Measurements from ENCODE around the gene PHLDB2.
A peak's percentile ranks its signal among the peaks of the same experiment; 100 is the strongest.

Gene PHLDB2

DNA sequence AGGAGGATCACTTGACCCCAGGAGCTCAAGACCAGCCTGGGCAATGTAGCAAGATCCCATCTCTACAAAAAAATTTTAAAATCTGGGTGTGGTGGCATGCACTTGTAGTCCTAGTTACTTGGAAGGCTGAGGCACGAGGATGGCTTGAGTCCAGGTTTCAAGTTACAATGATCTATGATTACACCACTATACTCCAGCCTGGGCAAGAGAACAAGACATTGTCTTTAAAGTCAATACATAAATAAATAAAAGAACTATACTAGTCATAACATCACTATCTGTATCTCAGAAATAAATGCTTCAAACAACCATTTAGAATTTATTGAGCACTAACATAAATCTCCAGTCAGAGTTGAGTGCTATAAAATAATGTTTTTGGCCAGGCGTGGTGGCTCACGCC lies 8.5 kb upstream of the PHLDB2 start:
- no peak overlapping the region for H3K4me3 ChIP-seq (ENCODE audit: low read depth, low read length)

DNA sequence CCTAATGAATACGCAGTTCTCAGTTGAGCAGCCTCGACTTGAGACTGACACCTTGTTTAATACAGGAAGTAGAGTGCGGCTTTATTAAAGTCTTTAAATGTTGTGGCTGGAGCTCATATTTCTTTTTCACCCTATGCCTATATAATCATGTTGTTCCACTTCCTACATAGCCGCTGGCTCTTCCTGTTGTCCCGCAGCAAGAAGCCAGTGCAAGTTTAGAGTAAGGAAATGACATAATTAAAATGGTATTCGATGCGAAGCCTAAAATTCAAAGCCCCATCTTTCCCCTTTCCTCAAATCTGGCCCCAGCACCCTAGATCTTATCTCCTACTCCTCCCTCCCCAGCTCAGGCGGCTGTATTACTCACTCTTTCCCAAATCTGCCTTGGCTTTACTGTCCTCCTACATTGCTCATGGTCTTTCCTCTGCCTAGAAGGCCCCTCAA lies 7.5 kb upstream of the PHLDB2 start:
- no peak overlapping the region for H3K4me3 ChIP-seq (ENCODE audit: low read depth, low read length)

GRCh38 chr3:111852540-111852939 lies 6.5 kb upstream of the PHLDB2 start:
- H3K4me3 ChIP-seq (ENCODE audit: low read depth, low read length), result no peak overlapping the region

- no peak overlapping the region for H3K4me3 ChIP-seq (ENCODE audit: low read depth, low read length)
Measured at GRCh38 chr3:111853068-111853467, 6.0 kb upstream of the PHLDB2 start.

- H3K4me3 ChIP-seq (ENCODE audit: low read depth, low read length), result no peak overlapping the region
Measured at GRCh38 chr3:111854990-111855389, 4.1 kb upstream of the PHLDB2 start.

DNA sequence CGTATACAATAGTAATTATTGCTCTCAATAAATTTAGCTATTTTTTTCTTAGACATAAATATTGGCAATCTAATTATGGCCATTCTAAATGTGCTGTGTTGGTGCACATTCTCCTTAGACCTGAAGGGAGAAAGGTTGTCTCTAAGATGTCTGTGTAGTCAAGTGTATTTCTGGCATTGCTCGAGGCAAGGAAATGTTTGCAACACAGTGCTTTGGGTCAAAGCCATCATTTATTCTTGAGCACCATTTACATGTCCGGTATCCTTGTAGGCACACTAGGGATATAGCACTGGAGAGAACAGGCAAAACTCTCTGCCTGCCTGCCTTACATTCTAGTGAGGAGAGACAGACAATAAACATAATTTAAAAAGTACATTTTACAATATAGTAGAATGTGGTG lies 2.6 kb upstream of the PHLDB2 start:
- no peak overlapping the region for H3K4me3 ChIP-seq (ENCODE audit: low read depth, low read length)

- H3K4me3 ChIP-seq (ENCODE audit: low read depth, low read length), result no peak overlapping the region
Measured at GRCh38 chr3:111857474-111857873, 1.6 kb upstream of the PHLDB2 start.

DNA sequence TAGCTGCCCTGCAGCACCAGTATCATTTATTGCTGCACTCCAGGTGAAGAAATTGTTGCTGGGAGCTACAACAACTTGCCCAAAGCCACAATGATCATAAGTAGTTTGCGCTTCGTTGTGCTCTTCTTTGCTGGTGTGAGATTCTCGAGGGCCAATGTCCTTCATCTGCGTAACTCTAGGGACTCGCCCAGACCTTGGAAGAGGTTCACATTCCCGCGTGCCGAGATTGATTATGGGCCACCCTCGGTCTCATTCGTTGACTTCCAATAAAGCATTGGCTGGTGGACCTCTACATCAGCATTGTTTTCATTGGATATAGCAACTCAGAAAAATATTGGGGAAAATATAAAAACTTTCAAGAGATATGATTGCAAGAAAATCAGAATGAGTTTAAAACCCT lies 423 bp upstream of the PHLDB2 start:
- H3K4me3 ChIP-seq (ENCODE audit: low read depth, low read length), result peak overlapping the region; percentile 65

DNA sequence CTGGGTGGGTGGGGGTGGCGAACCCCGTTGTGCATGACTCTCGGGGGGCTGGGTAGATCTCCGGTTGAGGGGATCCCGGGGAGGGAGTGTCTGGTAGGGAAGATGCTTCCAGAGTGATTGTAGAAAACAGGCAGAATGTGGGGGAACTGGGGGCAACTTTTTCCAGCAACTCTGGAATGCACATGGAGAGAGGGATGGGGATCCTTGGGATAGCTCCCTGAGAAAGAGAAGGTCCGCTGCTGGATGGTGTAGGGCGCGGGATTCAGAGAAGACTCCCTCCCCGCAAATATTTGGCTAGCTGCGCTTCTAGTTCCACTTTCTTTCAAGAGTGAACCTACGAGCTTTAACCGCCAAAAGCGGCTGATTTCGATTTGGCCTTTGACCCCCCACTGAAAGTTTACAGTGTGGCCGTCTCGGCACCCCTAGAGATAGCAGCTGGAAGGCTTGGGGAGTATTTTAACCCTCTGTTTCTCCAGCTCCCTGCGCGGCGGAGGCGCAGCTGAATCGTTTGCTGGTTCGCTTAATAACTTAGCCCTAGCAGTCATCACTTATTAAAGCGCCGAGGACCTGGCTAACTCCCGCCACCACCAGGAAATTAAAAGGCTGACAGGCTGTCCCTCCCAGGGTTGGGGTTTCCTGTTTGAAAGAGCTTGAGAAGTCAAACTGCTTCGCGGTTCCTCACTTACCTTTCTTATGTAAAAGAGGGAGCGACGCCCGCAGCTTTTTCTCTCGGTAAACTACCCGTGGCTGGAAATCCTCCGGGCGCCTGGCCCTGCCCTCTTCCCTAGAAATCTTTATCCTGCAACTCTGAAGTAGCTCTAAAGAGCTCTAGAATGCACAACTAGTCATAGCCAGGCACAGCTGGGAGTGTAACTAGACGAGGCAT lies 1.2 kb downstream of the PHLDB2 start:
- peak overlapping the region; percentile 65 for H3K4me3 ChIP-seq (ENCODE audit: low read depth, low read length)

DNA sequence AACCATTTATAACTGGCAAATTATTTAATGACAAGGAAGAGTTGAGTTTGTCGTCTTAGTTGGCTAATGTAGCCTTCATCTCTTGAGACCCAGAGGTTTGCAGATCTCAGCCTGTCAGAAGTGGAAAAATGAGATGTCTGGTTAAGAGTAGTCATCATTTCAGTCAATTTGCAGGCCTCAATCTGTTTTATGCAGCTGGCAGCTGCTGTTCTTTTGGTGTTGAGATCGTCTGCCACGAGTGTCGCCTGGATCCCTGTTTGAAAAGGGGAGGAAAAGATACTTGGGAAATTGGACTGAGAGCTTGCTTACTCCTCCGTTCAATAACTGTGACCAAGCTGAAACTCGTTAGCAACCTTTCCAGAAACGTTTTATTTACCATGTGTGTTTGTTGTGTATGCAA lies 2.3 kb downstream of the PHLDB2 start:
- H3K4me3 ChIP-seq (ENCODE audit: low read depth, low read length), result no peak overlapping the region

GRCh38 chr3:111862415-111862814 lies 3.4 kb downstream of the PHLDB2 start:
- no peak overlapping the region for H3K4me3 ChIP-seq (ENCODE audit: low read depth, low read length)

DNA sequence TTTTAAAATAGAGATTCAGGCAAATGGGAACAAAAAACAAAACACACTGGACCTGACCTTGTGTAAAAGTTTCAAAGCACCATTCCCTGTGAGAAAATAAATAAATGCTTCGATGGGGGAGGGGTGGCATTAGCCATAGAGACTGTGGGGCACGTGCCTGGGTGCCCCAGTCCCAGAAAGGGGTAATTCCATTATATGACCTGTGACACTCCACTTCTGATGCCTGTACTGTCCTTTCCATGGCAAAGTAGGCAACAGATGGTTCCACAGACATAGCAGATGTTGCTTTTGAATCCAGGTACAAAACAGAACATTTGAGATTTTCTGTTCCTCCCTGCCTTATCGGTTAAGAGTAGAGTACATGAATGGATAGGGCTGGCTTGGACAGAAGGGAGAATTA lies 3.9 kb downstream of the PHLDB2 start:
- no peak overlapping the region for H3K4me3 ChIP-seq (ENCODE audit: low read depth, low read length)

GRCh38 chr3:111863942-111864694 lies 5.1 kb downstream of the PHLDB2 start:
- no peak overlapping the region for H3K4me3 ChIP-seq (ENCODE audit: low read depth, low read length)

- no peak overlapping the region for H3K4me3 ChIP-seq (ENCODE audit: low read depth, low read length)
Measured at GRCh38 chr3:111864821-111865656, 6.0 kb downstream of the PHLDB2 start.

DNA sequence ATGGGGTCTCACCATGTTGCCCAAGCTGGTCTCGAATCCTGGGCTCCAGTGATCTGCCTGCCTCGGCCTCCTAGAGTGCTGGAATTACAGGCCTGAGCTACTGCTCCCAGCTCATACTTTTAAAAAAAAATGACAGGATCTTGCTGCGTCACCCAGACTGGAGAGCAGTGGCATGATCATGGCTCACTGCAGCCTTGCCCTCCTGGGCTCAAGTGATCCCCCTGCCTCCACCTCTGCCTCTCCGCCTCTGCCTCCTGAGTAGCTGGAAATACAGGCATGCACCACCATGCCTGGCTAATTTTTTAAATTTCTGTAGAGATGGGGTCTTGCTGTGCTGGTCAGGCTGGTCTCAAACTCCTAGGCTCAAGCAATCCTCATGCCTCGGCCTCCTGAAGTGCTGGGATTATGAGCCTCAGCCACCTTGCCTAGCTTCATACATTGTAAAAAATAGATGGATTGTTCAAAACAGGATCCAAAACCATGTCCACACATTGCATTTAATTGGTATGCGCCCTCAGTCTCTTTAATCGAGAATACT lies 8.9 kb downstream of the PHLDB2 start:
- no peak overlapping the region for H3K4me3 ChIP-seq (ENCODE audit: low read depth, low read length)

- H3K4me3 ChIP-seq (ENCODE audit: low read depth, low read length), result no peak overlapping the region
Measured at GRCh38 chr3:111870620-111871019, 11.6 kb downstream of the PHLDB2 start.

DNA sequence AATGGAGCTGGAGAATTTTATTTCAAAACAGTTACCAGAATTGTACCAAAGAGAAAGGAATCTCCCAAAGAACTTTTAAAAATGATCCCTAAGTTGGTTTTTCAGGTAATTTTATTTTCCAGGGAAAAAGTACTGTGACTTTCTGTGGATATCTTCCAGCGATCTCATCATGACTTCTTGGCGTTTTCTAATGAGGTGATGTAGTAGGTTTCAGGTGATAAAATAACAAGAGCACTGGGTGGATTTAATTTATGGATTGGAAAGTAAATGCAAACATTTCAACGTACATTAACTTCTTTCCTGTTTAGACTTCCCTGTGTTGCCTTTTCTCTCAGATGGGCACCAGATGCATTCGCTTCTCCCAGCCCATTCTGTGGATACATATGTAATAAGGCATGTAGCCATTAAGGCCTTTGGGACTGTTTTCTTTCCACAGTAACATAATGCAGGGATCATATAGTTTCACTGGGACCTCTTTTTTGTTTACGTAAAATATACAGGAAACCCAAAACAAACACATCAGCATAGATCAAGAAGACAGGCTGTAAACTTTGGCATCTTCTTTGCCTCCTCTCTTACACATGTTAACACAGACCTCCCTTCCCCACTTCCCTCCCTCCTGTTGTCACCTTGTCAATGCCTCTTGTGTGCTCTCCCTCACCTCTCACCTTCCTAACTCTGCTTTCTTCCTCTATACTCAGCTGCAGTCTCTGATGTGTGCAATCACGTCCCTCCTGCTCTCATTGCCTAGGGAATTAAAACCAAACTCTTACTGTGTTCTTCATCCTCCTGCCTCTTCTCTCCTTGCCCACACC lies 13.0 kb downstream of the PHLDB2 start:
- H3K4me3 ChIP-seq (ENCODE audit: low read depth, low read length), result no peak overlapping the region

- H3K4me3 ChIP-seq (ENCODE audit: low read depth, low read length), result no peak overlapping the region
Measured at GRCh38 chr3:111872979-111873378, 13.9 kb downstream of the PHLDB2 start.

GRCh38 chr3:111874177-111874820 lies 15.2 kb downstream of the PHLDB2 start:
- H3K4me3 ChIP-seq (ENCODE audit: low read depth, low read length), result no peak overlapping the region

DNA sequence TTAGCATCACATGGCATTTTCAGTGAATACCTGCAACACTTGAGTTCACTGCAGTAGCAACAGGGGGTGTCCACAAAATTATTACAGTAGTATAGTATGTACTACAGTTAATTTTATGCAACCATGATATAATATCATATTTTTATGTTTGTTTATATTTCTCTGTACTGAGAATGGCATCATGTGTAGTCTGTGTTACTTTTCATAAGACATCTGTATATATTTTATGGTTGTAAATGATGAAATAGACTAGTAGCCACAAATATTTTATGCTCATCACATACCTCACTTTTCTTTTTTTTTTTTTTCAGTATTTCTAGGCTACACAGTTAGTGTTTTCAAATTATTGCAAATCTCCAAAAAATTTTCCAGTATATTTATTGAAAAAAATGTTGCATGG lies 22.4 kb downstream of the PHLDB2 start:
- H3K4me3 ChIP-seq (ENCODE audit: low read depth, low read length), result no peak overlapping the region

Data from iPS-11a (cell line).